ENCODE measurements around the gene DUSP7. TPM values are rescaled to one million over a fixed set of nuclear protein-coding genes. Genes with fewer than 3 reads are reported as not detected.

DUSP7 gene
- total and polyA plus RNA-seq, 9 of the 15 experiments (the other 6 are each of a cell fraction or from before 2014, with no cell fraction given), result 0.45 to 15.8 (median 8.2) TPM

DNA sequence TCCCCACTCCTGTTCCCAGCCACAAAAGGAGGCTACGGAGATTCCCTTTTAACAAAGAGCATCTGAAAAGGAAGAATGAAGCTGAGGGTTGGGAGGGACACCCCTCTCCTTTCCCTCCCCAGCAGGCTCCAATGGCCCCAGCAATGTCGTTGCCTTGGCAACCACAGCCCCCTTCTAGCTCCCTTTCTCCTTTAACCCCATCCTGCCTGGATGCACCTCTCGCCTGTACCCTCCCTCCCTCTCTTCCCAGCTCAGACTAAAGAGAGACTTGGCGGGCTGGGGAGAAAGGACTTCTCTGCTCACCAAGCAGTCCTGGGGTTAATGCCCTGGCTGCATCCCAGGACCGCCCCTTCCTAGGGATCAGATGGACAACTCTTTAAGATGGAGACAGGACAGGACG lies 53.6 kb downstream of the DUSP7 start:
- CTCF ChIA-PET (ENCODE audit: low intra/inter-chr PET ratio), result interaction anchor here (0.6 to 5.3 kb wide), 6 partner anchors 50 to 382 kb away, joined by 3 to 36 read pairs (median 4); no protein-coding TSS in a partner anchor
- no peak overlapping the region for H3K9ac ChIP-seq (ENCODE audit: insufficient read depth in 1 of 2, low read depth in 2 of 2, low read length in 2 of 2)
- ATAC-seq, result no peak
- no peaks in the 10 kb centered on the region for H3K9me3 ChIP-seq (replicated peaks; ENCODE audit: control insufficient read depth, insufficient read depth, low read depth, low read length)
- no peaks in the 10 kb centered on the region for H3K36me3 ChIP-seq (ENCODE audit: control insufficient read depth, insufficient read depth, low read length)
- H3K4me3 ChIP-seq, result no peak overlapping the region
- H4K20me1 ChIP-seq (replicated peaks; ENCODE audit: control insufficient read depth, insufficient read depth, low read length), result no peaks in the 10 kb centered on the region
- H3K27me3 ChIP-seq (ENCODE audit: control insufficient read depth in 2 of 2, insufficient read depth in 2 of 2, low read length in 2 of 2), result no peaks in the 10 kb centered on the region
- H3K4me2 ChIP-seq (ENCODE audit: insufficient read depth, low read length), result no peak overlapping the region
- H3K27ac ChIP-seq (ENCODE audit: extremely low read depth, low read depth, low read length), result no peak overlapping the region
- intact Hi-C loops (cut with micrococcal nuclease), result loop anchor here (5.0 kb wide), 5 partner anchors 50 to 445 kb away; partner anchors contain the start of genes GLYCTK and SEMA3G
- H3K9me1 ChIP-seq (ENCODE audit: control insufficient read depth, insufficient read depth, low read length), result no peaks in the 10 kb centered on the region
- peaks cover 32 to 47% of the 10 kb centered on the region in 2 experiments for H3K4me1 ChIP-seq (replicated peaks in 1 of 2; ENCODE audit: control insufficient read depth in 2 of 2, insufficient read depth in 2 of 2, low read length in 2 of 2)
- DNase-seq (ENCODE audit: extremely low read depth in 1 of 4, low spot score in 3 of 4), result no peak
- POLR2A ChIA-PET, result interaction anchor here (0.7 to 1.1 kb wide), 3 partner anchors 107 to 225 kb away, joined by 3 read pairs; no protein-coding TSS in a partner anchor
- WGBS (ENCODE audit: insufficient coverage, low coverage, missing lambda C conversion rate), result 10% methylated on average over 3 of the region's 6 CpGs
- TF ChIP-seq IRF2 (CRISPR knock-in tag; IDR thresholded peaks at IDR 0.05) (no peak), ZNF282 (CRISPR knock-in tag; IDR thresholded peaks at IDR 0.05) (no peak), NCOR1 (IDR thresholded peaks at IDR 0.05) (no peak), TAF1 (IDR thresholded peaks at IDR 0.05; ENCODE audit: control insufficient read depth, extremely low read depth, insufficient read depth, low read length, severe bottlenecking) (no peak), PRMT5 (CRISPR knock-in tag; IDR thresholded peaks at IDR 0.05) (no peak), TGIF2 (CRISPR knock-in tag; IDR thresholded peaks at IDR 0.05) (no peak), HDGF (IDR thresholded peaks at IDR 0.05) (no peak), TRIM28 (IDR thresholded peaks at IDR 0.05) (no peak), CCAR2 (IDR thresholded peaks at IDR 0.05; ENCODE audit: low read depth, low read length) (no peak)
- TF ChIP-seq, protein P1, sequence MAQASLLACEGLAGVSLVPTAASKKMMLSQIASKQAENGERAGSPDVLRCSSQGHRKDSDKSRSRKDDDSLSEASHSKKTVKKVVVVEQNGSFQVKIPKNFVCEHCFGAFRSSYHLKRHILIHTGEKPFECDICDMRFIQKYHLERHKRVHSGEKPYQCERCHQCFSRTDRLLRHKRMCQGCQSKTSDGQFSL (CRISPR knock-in tag; IDR thresholded peaks at IDR 0.05), result no peak
- TF ChIP-seq, protein P1 (tag; IDR thresholded peaks at IDR 0.05), result no peak
- TF ChIP-seq, protein P2, sequence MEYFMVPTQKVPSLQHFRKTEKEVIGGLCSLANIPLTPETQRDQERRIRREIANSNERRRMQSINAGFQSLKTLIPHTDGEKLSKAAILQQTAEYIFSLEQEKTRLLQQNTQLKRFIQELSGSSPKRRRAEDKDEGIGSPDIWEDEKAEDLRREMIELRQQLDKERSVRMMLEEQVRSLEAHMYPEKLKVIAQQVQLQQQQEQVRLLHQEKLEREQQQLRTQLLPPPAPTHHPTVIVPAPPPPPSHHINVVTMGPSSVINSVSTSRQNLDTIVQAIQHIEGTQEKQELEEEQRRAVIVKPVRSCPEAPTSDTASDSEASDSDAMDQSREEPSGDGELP (CRISPR knock-in tag; IDR thresholded peaks at IDR 0.05; ENCODE audit: borderline replicate concordance), result no peak
- TF ChIP-seq, protein P3, sequence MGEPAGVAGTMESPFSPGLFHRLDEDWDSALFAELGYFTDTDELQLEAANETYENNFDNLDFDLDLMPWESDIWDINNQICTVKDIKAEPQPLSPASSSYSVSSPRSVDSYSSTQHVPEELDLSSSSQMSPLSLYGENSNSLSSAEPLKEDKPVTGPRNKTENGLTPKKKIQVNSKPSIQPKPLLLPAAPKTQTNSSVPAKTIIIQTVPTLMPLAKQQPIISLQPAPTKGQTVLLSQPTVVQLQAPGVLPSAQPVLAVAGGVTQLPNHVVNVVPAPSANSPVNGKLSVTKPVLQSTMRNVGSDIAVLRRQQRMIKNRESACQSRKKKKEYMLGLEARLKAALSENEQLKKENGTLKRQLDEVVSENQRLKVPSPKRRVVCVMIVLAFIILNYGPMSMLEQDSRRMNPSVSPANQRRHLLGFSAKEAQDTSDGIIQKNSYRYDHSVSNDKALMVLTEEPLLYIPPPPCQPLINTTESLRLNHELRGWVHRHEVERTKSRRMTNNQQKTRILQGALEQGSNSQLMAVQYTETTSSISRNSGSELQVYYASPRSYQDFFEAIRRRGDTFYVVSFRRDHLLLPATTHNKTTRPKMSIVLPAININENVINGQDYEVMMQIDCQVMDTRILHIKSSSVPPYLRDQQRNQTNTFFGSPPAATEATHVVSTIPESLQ (CRISPR knock-in tag; IDR thresholded peaks at IDR 0.05), result no peak
- TF ChIP-seq, protein P4, sequence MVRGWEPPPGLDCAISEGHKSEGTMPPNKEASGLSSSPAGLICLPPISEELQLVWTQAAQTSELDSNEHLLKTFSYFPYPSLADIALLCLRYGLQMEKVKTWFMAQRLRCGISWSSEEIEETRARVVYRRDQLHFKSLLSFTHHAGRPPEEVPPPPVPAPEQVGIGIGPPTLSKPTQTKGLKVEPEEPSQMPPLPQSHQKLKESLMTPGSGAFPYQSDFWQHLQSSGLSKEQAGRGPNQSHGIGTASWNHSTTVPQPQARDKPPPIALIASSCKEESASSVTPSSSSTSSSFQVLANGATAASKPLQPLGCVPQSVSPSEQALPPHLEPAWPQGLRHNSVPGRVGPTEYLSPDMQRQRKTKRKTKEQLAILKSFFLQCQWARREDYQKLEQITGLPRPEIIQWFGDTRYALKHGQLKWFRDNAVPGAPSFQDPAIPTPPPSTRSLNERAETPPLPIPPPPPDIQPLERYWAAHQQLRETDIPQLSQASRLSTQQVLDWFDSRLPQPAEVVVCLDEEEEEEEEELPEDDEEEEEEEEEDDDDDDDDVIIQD (CRISPR knock-in tag; IDR thresholded peaks at IDR 0.05), result no peak
- no peak overlapping the region for H2AFZ ChIP-seq (ENCODE audit: low read depth, low read length)
- BruUV-seq (replicated peaks), result no TSS peak
- no peaks in the 10 kb centered on the region for H3K79me2 ChIP-seq (ENCODE audit: control insufficient read depth, insufficient read depth, low read length)
- in situ Hi-C loops (cut with MboI), result loop anchor here (5.0 to 25.0 kb wide), 2 partner anchors 125 to 385 kb away; no protein-coding TSS in a partner anchor
- FAIRE-seq, result no peak
